Left renal pelvis (tissue), 4 donors: Measurements from ENCODE around the gene MAPK7. TPM values are rescaled to one million over a fixed set of nuclear protein-coding genes. Genes with fewer than 3 reads are reported as not detected.
"Not testable (repeated sequence)": the region's sequence is repeated elsewhere in the genome, so short reads cannot be mapped to it uniquely, and the experiment has no call there.

Experiments used
- DNase-seq, 4 donors: peaks; one replicate each; pipeline ENCODE4 v3.0.0-alpha.2; 2013; ENCODE audit warnings: low read depth in 4 of 4, low spot score in 3 of 4
- polyA plus RNA-seq, 4 donors: library from polyadenylated mRNA; unstranded; fragments of 120-200 nt; gene quantifications; one replicate each; pipeline ENCODE4 v1.2.1, GENCODE V29; 2013; ENCODE audit not compliant: insufficient read length in 4 of 4

Gene MAPK7
- polyA plus RNA-seq, 4 donors = 22.0 to 33.1 (median 27.7) TPM

DNA sequence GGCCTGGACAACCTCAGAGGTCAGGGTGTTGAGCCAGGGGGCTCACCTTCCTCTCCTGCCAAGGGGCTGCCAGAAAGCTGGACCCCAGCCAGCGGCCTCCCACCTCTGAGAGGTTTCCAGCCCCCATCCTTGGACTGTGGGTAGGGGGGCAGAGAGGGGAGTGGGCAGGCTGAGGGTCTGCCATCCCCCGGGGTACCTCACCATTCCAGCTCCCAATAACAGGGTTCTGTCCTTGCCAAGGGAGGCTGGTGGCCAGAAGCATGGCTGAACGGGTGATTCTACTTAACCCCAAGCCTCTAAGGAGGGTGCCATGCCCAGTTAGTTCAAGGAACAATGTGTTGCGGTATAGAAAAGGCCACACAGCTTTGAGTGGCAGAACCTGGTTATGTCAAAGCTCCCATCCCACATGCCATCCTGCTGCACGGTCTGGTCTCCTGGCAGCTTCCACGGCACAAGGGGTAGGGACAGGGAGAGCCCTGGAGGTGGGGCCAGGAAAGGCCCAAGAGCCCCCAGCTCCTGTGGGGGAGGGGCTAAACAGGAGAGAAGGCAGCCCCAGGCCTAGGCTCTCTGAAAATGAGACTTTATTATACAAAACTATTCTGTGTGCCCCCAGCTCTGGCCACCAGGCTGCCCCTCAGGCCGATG is 35.6 kb upstream of the MAPK7 start:
- no peak for DNase-seq

DNA sequence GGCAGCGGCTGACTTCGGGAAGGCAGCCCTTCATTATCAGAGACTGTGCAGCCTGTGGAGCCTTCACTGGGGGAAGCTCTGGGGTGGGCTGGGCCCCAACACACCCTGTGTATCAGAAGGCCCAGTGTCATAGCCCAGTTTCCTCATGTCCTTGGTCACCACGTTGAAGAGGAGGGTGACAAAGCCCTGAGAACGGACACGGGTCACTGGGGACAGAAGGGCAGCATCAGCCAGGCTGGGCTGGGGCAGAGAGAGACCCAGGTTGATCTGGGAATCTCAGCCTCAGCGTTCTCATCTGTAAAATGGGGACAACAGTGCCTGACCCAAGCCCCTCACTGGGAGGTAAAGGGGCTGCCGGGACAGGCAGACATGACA is 35.1 kb upstream of the MAPK7 start:
- no peak for DNase-seq

DNA sequence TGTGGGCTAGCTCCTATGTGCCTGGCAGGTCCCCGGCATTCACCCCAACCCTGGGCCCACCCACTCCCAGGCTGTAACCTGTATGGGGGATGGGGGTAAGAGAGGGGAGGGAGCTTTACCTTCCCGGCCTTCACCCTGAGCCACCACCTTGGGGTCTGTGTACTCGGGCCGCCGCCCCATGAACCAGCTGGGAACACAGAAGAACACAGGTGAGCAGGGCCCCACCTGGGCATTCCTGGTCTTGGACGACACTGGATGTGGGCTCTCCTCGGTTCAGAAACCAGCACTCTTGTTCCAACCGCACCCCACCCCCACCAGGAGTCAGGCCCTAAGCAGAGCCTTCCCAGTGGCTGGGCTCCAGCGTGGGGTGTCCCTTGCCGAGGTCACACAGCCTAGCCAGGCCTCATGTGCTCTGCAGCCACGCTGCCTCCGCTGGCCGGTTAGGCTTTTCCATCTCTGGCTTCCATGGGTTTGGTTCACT is 34.6 kb upstream of the MAPK7 start:
- DNase-seq = no peak

DNA sequence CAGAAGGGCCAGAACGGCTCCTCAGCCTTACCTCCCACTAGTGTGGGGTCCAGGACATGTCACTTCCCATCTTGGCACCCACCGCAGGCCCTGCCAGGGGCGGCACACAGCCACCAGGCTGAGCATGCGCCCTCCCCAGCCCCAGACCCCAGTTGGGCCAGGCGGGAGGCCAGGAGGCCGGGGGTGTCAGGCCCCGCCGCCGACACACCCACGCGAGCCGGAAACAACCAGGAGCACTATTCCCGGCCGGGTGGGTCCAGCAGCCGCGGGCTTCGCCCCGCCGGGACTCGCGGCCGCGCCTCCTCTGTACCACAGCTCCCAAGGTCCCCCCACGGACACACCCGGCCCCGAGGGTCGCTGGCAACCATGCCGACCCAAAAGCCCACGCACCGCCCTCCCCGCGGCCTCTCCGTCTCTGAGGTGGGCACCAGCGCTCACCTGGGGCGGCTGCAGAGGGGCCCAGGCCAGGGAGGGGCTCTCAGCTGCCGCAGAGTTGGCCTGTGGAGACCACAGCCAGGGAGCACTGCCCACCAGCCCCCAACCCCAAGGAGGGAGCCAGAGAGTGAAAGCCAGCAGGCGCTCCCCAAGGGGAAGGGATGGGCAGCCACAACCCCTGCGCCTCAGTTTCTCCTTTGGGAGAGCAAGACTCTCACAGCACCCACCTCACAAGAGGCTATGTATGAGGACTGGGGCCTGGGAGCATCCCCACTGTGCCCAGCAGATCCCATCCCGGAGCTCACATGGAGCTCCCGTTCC is 33.8 kb upstream of the MAPK7 start:
- DNase-seq = no peak

DNA sequence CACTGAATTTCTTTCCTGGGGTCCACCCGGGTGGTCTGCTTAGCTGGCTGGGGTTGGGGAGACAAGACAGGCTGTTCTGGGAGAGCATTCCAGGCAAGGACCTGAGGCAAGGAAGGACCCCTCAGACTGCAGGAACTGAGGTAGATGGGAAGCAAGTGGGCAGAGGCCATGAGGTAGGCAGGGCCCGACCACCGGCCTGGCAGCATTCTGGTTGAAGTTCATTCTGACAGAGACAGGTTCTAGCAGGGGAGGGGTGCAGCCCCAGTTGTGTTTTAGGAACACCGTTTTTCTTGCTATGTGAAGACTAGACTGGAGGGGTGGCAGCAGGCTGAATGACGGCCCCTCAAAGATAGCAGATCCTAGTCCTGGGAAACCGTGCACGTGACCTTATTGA is 33.2 kb upstream of the MAPK7 start:
- no peak for DNase-seq

DNA sequence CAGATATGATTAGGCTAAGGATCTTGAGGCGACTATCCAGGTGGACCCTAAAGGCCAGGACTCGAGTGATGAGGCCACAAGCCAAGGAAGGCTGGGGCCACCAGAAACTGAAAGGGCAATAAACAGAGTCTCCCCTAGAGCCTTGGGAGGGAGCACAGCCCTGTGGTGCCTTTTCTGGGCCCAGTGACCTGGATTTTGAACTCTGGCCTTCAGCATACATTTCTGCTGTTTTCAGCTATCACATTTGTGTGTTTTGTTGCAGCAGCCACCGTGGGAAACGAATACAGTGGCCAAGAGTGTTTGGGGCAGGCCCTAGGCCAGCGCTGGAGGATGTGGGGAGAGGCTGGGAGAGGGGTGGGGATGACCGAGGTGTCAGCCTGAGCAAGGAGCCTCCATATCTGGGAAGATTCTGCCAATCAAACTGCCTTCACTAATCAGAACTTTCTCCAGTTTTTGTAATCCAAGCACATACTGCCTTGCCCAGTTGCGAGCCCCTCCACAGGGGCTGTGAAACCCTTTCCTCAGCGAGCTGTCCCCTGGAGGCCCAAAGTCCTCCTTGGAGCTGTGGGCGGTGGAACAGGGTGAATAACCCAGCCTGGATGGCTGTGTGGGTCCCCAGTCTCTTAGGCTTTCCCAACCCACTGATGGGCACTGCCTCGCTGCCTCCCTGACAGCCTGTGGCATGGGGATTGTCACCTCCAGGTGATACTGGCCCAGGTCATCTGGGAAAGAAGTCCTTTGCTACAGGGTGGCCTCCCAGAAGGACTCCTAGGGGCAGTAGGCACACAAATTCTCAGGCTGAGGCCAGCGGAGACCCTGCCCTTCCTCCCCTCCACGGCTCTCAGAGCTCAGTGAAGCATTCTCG is 32.6 kb upstream of the MAPK7 start:
- no peak for DNase-seq

DNA sequence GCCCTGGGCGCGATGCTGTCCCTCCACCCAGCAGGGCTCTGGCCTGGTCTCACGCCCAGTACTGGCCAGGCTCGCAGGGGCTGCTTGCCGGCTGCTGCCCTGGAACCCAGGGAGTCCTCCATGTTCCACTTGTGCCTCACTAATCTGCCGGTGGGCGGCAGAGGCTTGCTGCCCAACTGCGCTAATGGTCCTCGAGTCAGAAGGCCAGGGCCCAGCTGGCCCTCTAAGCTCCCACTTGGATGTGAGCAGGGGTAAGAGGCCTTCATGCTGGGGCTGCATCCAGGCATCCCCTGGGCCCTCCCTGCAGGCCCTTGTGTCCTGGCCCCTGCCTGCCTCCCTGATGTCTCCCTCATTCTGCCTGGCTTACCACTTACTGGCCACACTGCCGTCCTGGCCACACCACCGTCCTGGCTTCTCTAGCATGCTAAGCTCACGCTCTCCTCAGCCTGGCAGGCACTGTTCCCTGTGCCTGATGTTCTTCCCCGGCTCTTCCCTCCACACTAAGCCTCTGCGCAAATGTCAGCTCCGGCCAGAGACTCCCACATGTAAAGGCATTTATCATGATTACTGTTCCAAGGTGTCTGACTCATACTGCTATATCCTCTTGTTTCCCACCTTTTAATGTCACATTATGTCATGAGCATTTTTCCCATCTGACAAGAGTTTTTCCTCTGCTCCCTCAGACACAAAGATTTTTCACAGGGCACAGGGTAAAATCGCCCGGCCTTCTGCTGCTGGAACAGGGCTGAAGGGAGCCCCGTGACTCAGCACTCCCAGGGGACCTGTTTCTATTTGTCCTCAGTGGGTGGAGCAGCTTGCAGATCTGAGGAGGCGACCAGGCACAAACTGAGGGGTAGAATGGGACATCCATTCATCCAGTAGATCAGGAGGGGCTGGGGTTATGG is 31.7 kb upstream of the MAPK7 start:
- DNase-seq = peak in 1 of 4 donors; percentile 35

DNA sequence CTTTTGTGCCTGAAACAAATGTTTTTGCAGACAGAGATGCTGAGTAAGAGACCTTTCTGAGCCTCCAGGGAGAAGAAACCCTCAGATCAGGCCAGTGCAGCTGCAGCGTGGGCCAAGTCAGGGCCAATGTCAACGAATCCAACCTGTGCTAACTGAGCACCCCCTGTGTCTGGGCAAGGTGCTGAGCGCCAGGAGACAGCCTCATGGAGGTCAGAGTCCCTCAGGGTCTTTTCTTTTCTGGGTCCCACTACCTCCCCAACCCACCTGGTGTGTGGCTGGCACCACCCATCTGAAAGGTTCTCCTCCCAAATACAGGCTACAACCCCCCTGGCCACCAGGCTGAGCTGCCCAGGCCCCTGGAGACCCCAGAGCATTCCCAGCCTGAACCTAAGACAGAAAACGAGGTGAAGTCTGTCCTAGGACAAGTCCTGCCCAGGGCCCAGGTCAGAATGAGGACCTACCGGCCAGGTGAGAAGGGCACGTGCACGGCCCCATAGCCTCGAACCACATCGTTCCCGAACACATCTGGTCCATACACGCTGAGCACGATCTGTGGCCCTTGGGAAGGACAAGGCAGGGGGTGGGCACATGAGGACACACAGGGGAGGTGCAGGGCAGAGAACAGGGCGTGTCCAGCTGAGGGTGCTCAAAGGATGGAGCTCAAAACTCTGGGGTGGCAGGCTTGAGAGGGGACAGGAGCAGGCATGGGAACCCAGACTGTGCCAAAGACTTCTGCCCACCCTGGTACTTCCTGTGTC is 30.8 kb upstream of the MAPK7 start:
- no peak for DNase-seq

DNA sequence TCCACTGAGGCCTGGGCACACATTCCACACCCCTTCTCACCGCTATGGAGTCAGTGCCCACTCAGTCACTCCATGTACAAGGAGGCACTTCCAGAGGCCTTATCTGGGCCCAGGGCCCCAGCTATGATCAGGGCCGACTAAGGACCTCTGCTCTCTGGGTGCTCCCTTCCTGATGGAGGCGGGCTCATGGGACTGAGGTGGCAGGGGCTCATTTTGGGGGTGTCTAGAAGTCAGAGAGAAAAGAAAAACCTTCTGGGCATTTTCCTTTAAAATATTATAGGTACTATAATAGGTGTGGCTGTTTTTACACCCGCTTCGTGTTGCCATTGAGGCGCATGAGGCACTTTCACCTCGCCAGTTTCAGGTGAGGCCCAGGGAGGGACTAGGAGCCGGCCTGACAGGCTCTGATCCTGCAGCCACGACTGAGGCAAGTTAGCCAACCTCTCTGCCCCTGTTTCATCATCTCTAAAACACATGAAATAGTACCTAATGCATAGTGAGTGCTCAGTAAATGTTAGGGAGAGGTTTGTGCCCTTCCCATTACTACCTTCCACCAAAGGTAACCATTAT is 30.1 kb upstream of the MAPK7 start:
- no peak for DNase-seq

DNA sequence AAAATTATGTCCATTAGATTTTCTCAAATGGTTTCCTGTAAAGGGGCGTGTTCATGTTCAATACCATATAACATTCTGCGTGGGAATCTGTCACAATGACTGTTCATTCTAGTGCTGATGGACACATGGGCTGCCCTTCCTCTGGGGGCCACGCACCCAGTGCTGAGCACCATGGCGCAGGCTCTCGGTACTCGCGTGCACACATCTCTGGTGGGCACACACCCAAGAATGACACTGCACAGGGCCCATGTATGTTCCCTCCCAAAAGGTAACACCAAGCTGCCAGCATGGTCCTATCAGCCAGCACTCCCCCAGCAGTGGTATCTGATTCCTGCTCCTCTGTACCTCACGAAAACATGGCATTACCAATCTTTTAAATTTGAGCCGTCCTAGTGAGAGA is 29.5 kb upstream of the MAPK7 start:
- no peak for DNase-seq

DNA sequence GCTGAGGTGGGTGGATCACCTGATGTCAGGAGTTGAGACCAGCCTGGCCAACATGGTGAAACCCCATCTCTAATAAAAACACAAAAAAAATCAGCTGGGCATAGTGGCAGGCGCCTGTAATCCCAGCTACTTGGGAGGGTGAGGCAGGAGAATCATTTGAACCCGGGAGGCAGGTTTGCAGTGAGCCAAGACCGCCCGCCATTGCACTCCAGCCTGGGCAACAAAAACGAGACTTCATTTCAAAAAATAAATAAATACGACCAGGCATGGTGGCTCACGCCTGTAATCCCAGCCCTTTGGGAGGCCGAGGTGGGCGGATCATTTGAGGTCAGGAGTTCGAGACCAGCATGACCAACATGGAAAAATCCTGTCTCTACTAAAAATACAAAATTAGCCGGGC is 24.9 kb upstream of the MAPK7 start:
- not testable (repeated sequence) for DNase-seq

DNA sequence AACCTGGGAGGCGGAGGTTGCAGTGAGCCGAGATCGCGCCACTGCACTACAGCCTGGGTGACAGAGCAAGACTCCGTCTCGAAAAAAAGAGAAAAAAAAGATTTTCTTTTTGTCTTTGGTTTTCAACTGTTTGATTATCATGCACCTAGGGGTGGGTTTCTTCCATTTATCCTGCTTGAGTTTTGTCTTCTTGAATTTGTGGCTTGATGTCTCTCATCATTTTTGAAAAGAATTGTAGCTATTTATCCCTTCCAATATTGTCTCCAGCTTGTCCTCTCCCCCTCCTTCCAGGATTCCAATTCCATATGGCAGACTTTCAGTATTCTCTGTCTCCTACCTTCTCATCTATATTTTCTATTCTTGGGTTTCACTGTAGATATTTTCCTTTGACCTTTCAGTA is 23.6 kb upstream of the MAPK7 start:
- no peak for DNase-seq

DNA sequence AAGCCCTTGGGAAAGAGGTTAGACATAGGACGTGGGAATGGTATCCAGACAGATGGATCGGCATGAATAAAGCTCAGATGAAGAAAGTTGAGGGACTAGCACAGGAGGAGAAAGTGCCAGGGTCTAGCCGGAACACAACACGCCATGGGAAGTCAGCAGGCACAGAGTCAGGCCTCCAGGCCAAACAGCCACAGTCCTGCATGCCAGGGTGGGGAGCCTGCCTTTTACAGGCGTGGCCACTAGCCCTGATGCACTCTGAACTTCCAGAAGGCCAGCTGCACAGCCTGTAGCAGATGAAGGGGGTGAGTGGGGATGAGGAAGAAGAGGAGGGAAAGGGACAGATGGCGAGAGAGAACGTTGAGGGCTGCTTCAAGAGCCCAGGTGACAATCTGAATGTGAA is 20.9 kb upstream of the MAPK7 start:
- DNase-seq = no peak

DNA sequence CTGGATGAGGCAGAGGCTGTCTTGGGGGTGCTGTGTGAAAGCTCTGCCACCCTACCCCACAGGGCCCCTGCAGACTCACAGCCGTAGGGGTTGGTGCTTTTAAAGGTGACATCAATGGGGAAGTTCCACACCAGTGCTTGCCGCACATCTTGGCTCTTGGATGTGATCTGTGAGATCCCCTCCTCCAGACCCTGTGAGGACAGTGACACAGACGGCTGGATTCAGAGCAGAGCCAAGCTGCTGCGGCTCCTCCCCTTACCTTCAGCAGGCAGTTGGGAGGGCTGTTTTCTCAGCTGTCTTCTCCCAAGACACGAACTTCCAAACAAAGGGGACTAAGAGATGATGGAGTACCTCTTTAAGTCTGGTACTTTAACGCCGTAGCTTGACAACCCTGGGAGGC is 20.5 kb upstream of the MAPK7 start:
- no peak for DNase-seq

DNA sequence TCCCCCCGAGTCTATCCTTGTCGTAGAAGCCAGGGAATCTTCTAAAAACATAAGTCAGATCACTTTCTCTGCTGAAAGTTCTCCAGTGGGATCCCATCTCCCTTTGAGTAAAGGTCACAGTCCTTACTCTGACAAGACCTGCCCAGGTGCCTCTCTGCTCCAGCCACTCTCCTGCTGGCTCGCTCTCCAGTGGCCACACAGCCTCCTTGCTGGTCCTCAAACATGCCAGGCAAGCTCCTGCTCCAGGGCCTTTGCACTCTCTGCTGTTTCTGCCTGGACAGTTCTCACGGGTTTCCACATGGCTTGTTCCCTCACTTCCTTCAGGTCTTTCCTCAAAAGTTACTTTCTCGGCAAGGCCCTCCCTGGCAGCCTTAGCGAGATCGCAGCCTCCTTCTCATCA is 19.1 kb upstream of the MAPK7 start:
- no peak for DNase-seq

DNA sequence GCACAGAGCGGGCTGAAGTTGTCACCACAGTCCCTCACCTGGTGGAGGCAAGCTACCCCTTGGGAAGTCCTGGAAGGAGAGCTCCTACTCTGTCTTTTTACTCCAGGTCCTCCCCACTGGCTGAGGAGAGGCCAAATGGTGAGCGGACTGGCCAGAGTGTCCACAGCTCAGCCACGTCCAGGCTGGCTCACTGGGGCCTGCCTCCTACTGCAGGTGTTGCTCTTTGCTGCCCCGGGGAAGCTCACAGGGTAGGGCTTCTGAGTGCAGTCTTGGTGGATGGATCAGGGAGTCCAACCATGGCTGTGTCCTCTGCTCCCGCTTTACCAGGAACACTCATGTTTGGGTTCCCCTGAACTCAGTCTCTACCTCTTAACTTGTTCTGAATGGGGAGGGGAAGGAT is 18.4 kb upstream of the MAPK7 start:
- no peak for DNase-seq

DNA sequence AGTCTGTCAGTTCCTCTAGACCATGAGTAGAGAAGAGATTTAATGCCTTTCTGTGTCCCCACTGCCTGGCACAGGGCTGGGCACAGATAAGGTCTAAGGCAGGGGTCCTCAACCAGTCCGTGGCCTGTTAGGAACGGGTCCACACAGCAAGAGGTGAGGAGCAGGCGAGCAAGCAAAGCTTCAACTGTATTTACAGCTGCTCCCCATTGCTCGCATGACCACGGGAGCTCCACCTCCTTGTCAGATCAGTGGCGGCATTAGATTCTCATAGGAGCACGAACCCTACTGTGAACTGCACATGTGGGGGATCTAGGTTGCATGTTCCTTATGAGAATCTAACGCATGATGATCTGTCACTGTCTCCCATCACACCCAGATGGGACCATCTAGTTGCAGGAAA is 17.5 kb upstream of the MAPK7 start:
- DNase-seq = no peak

DNA sequence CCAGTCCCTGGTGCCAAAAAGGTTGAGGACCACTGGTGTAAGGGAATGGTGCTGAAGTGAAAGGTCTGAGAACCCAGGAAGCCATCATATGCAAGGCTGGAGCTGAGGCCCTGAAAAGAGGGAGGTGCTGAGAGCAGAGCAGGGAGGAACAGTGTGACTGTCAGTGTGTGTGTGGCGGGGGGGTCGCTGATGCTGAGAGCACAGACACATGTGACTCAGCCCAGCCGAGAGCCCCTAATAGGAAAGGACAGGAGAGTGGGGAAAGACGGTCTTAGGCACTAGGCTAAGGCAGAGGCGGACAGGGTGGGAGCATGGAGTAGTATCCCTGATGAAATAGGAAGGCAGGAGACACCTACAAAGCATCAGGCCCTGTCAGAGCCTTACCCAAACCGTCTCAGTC is 17.0 kb upstream of the MAPK7 start:
- DNase-seq = no peak

DNA sequence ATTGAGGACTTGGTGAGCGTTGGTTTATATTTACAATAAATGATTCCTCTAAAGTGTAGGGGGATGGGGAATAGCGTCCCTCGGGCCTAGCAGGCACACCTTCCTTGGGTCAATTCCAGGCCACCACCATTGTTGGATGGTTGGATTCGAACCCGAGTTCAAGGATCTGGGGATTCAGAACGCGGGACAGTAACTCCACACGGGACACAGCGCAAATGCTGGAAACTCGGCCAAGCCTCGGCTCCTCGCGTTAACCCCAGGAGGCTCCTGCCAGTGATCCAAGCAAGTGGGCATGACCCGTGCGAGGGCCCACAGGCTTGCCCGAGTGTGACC is 16.4 kb upstream of the MAPK7 start:
- no peak for DNase-seq
